ENCODE measurements around the gene ZNF574.
A peak's percentile ranks its signal among the peaks of the same experiment; 100 is the strongest.

DNA sequence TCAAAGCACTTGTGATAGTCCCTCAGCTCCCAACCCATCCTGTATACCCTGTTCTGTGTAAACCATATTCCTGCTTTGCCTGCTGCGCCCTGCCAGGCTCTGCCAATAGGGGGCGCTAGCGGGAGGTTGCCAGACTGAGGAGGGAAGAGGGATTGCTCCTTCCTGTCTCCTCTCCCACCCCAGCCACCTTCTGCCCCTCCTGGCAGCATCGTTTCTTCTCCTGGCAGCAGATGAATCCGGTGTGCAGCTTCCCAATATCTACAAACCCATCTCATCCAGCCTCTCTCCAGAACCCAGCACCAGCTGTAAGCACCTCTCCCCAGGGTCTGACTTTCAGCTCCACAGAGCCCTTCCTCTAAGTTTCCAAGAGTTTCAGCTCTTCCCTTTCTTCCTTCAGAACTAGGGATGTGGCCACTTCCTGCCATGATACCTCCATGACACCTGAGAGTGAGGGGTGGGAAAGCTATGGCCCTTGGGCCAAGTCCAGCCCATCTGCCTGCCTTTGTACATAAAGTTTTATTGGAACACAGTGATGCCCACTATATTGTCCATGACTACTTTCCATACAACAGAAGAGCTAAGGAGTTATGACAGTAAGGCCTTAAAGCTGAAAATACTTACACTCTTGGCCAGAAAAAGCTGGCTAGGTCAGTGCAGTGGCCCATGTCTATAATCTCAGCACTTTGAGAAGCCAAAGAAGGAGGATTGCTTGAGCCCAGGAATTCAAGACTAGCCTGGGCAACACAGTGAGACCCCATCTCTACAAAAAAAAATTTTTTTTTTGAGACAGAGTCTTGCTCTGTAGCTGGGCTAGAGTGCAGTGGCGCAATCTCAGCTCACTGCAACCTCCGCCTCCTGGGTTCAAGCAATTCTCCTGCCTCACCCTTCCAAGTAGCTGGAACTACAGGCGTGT is 47.4 kb upstream of the ZNF574 start:
- TF ChIP-seq, protein P1, sequence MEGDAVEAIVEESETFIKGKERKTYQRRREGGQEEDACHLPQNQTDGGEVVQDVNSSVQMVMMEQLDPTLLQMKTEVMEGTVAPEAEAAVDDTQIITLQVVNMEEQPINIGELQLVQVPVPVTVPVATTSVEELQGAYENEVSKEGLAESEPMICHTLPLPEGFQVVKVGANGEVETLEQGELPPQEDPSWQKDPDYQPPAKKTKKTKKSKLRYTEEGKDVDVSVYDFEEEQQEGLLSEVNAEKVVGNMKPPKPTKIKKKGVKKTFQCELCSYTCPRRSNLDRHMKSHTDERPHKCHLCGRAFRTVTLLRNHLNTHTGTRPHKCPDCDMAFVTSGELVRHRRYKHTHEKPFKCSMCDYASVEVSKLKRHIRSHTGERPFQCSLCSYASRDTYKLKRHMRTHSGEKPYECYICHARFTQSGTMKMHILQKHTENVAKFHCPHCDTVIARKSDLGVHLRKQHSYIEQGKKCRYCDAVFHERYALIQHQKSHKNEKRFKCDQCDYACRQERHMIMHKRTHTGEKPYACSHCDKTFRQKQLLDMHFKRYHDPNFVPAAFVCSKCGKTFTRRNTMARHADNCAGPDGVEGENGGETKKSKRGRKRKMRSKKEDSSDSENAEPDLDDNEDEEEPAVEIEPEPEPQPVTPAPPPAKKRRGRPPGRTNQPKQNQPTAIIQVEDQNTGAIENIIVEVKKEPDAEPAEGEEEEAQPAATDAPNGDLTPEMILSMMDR (IDR thresholded peaks at IDR 0.05) = peak in 2 of 6 experiments; percentile 7 to 16
- TF ChIP-seq POLR2A (IDR thresholded peaks at IDR 0.05) = no peak
